ENCODE data around the gene CDC42EP5.
"Not testable (repeated sequence)": the region's sequence is repeated elsewhere in the genome, so short reads cannot be mapped to it uniquely, and the experiment has no call there.

Gene CDC42EP5

DNA sequence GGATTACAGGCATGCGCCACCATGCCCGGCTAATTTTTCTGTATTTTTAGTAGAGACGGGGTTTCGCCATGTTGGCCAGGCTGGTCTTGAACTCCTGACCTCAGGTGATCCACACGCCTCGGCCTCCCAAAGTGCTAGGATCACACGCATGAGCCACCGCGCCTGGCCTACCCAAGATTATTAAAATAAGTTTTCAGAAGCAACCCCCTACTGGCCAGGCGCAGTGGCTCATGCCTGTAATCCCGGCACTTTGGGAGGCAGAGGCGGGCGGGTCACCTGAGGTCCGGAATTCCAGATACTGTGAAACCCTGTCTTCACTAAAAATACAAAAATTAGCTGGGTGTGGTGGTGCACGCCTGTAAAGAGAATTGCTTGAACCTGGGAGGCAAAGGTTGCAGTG lies 26.7 kb downstream of the CDC42EP5 start:
- not testable (repeated sequence) for DNase-seq

GRCh38 chr19:54444737-54445136 lies 28.4 kb downstream of the CDC42EP5 start:
- DNase-seq = no peak

DNA sequence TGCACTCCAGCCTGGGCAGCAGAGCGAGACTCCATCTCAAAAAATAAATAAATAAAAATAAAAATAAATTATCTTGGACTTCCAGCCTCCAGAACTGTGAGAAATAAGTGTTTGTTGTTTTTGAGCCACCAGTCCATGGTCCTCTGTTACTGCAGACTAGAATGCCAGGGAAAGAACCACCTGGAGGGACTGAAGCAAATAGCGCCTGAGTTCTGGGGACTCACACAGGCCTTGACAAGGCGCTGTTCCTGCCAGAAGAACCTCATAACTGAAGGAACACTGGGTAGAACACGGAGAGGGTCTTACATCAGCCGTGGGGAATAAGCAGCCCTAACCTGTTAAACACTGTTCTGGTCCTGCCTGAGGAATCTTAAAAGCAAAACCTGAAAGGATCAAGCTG lies 32.5 kb downstream of the CDC42EP5 start:
- no peak for DNase-seq

DNA sequence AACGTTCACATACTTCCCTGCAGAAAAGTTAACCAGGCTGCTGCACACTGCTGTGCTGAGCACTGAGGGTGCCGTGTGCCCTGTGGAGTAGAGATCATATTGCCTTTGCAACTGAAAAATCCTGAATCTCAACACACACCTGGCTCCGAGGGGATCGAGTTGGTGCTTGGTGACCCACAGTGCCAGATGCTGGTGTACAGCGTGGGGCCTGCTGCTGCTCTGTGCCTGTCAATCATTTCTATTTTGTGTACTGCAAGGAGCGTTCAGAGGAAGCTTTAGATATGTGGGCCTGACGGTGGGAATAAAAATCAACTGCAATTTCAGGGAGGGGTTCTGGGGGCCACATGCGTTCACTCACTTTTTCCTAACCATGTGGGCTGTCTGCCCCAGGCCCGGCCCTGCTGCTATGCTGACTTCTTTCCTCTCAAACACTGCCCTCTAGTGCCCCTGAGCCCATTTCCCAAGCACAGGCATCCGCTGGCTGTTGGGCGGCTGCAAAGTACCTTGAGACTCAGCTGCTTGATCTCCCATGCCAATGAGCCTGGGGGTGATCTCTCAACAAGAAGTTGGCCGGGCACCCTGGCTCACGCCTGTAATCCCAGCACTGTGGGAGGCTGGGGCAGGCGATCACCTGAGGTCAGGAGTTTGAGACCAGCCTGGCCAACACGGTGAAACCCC lies 33.8 kb downstream of the CDC42EP5 start:
- peak; percentile 48 for DNase-seq

- DNase-seq = no peak
Measured at GRCh38 chr19:54436628-54437252, 36.4 kb downstream of the CDC42EP5 start.

DNA sequence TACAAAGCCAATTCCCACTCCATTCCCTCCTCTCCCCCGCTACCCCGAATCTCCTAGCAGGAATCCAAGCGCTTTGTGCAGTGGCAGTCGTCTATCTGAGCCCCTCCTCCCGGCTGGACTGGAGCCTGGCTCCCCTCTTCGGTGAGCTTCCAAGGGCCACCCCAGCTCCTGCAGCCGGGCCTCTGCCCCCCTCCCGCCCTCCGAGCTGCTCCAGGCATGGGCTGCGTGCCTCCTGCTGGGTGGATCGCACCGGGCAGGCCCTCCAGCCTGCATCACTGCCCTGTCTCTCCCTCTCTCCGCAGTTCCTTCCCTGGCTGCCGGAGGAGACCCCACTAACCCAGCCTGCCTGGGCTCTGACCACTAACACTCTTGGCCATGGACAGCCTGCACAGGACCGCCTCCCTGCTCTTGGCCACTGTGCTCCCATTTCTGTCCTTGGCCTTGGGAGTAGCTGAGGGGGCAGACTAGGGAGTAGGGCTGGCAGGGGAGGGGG lies 37.0 kb downstream of the CDC42EP5 start:
- DNase-seq = no peak

DNA sequence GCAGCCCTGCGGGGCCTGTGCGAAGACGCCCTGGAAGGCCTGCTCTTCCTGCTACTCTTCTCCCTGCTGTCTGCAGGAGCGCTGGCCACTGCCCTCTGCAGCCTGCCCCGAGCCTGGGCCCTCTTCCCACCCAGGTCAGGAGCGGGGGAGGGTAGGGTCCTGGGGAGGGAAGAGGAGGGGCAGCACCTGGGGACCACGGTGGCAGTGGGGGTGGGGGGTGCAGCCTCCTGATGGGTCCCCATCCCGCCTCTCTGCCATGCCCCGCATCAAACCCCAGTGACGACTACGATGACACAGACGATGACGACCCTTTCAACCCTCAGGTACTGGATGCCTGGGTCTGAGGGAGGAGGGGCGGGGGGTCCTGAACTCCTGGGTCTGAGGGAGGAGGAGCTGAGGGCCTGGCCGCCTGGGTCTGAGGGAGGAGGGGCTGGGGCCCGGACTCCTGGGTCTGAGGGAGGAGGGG lies 37.5 kb downstream of the CDC42EP5 start:
- DNase-seq = no peak

GRCh38 chr19:54434873-54435214 lies 38.3 kb downstream of the CDC42EP5 start:
- no peak for DNase-seq

GRCh38 chr19:54434112-54434872 lies 38.8 kb downstream of the CDC42EP5 start:
- DNase-seq = no peak

- DNase-seq = no peak
Measured at GRCh38 chr19:54433697-54434096, 39.4 kb downstream of the CDC42EP5 start.

GRCh38 chr19:54432144-54432738 lies 40.9 kb downstream of the CDC42EP5 start:
- no peak for DNase-seq

GRCh38 chr19:54431255-54431838 lies 41.7 kb downstream of the CDC42EP5 start:
- no peak for DNase-seq

- no peak for DNase-seq
Measured at GRCh38 chr19:54430306-54431254, 42.5 kb downstream of the CDC42EP5 start.

- DNase-seq = no peak
Measured at GRCh38 chr19:54429545-54430227, 43.4 kb downstream of the CDC42EP5 start.

GRCh38 chr19:54429176-54429495 lies 44.0 kb downstream of the CDC42EP5 start:
- no peak for DNase-seq

GRCh38 chr19:54428323-54429175 lies 44.5 kb downstream of the CDC42EP5 start:
- no peak for DNase-seq

DNA sequence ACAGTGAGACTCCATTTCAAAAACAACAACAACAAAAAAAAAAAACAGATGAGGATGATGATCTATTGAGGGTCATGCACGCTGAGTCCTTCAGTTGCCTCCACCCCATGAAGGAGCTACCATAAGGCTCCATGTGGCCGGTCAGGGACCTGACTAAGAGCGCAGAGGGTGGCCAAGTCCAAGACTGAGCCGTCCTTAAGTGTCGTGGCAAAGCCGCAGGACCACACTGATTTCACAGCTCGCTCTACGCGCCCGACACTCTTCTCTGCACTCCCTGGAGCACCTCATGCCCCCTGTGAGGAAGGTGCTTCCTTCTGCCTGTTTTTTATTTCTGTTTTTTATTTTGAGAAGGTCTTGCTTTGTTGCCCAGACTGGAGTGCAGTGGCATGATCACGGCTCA lies 45.5 kb downstream of the CDC42EP5 start:
- no peak for DNase-seq

- DNase-seq = no peak
Measured at GRCh38 chr19:54426291-54426931, 46.7 kb downstream of the CDC42EP5 start.

- DNase-seq = no peak
Measured at GRCh38 chr19:54425382-54425723, 47.7 kb downstream of the CDC42EP5 start.
